ENCODE results near the gene LMBRD1.
"Not testable (repeated sequence)": the region's sequence is repeated elsewhere in the genome, so short reads cannot be mapped to it uniquely, and the experiment has no call there.

The LMBRD1 gene

GRCh38 chr6:69735027-69735426 is 61.8 kb downstream of the LMBRD1 start:
- no peak for DNase-seq (ENCODE audit: low read depth, low spot score)

- DNase-seq (ENCODE audit: low read depth, low spot score) = no peak
These were observed 64.2 kb downstream of the LMBRD1 start for GRCh38 chr6:69732640-69733039.

DNA sequence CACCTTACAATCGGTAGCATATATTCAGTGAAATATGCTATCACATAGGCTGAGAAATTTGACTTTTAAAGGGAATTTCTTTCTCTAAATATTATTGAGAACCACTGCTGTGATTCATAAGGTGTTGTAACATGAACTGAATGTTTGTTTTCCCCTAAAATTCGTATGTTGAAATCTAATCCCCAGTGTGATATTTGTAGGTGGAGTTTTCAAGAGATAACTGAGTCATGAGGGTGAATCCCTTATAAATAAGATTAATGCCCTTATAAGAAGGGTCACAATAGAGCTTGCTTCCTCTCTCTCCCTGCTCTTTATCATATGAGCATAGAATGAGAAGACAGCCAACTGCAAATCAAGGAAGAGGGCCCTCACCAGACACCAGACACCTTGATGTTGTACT is 64.8 kb downstream of the LMBRD1 start:
- DNase-seq (ENCODE audit: low read depth, low spot score) = no peak

DNA sequence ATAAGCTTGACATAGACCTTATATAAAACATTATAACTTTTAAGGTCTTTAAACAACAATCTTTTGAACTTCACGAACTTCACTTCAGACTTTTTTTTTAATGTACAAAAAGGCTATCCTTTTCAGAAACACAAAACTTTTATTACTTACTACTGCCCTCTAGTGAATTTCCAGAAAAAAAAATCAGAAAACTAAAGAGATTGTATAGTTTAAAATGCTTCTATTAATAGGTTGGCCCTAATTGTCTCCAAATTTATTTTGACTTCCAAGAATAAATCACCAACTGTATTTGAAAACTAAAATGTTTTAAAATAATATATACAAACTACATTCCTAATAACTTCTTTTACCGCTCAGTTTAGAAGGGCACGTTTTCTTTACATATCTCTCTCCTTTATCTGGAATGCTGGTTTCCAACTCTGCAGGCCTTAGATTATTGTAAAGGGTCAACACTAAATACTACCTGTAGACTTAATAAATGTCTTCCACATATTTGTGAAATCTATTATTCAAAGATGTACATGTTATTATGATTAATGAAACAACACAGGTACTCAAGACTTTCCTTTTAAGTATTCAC is 66.8 kb downstream of the LMBRD1 start:
- no peak for DNase-seq (ENCODE audit: low read depth, low spot score)

DNA sequence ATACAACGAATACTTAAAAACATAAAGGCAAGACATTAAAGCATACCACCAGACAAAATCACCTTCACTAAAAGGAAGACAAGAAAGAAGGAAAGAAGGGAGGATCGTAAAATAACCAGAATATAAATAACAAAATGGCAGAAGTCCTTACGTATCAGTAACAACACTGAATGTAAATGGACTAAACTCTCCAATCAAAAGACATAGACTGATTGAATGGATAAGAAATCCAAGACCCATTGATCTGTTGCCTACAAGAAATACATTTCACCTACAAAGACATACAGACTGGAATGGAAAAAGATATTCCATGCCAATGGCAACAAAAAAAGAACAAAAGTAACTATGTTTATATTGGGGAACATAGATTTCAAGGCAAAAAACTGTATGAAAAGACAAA is 74.1 kb downstream of the LMBRD1 start:
- DNase-seq (ENCODE audit: low read depth, low spot score) = no peak

- DNase-seq (ENCODE audit: low read depth, low spot score) = peak; percentile 2
These were observed 77.1 kb downstream of the LMBRD1 start for GRCh38 chr6:69719602-69720193.

DNA sequence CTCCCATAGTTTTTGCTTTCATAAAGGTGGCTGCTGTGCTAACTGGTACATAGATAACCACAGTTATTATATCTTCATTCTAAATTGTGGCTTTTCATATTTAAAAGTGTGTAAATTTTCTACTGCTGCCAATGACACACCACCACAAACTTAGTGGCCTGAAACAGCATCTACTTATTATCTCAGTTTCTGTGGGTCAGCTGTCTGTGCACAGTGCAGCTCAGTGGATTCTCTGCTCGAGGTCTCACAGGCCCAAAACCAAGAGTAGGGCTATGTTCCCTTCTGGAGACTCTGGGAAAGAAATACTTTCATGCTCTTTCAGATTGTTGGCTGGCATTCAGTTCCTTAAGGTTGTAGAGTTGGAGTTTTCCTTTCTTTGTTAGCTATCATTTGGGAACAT is 90.1 kb downstream of the LMBRD1 start:
- no peak for DNase-seq (ENCODE audit: low read depth, low spot score)

GRCh38 chr6:69705954-69706353 is 90.9 kb downstream of the LMBRD1 start:
- DNase-seq (ENCODE audit: low read depth, low spot score) = no peak

GRCh38 chr6:69704916-69705315 is 91.9 kb downstream of the LMBRD1 start:
- DNase-seq (ENCODE audit: low read depth, low spot score) = no peak

GRCh38 chr6:69699655-69700054 is 97.2 kb downstream of the LMBRD1 start:
- no peak for DNase-seq (ENCODE audit: low read depth, low spot score)

GRCh38 chr6:69696273-69696672 is 100.5 kb downstream of the LMBRD1 start:
- DNase-seq (ENCODE audit: low read depth, low spot score) = no peak

DNA sequence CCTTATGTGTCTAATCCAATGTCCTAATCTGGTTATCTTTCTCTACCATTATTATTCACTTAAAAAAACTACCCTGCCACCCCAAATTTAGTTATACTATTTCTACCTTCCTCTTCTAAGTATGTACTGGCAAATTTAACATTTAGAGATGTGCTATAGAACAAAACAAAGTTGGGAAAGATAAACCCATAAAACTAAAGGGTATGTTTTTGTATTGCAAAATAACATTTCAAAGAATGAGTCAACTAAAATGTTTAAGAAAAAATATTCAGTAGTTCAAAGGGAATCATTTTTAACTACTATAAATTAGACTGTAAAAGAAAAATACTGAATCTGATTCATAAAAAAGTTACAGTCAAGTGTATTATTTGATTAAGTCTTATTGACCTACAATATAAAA is 103.0 kb downstream of the LMBRD1 start:
- DNase-seq (ENCODE audit: low read depth, low spot score) = no peak

GRCh38 chr6:69690986-69691385 is 105.8 kb downstream of the LMBRD1 start:
- no peak for DNase-seq (ENCODE audit: low read depth, low spot score)

GRCh38 chr6:69680302-69680701 is 116.5 kb downstream of the LMBRD1 start:
- no peak for DNase-seq (ENCODE audit: low read depth, low spot score)

GRCh38 chr6:69673298-69673697 is 123.5 kb downstream of the LMBRD1 start:
- DNase-seq (ENCODE audit: low read depth, low spot score) = no peak

DNA sequence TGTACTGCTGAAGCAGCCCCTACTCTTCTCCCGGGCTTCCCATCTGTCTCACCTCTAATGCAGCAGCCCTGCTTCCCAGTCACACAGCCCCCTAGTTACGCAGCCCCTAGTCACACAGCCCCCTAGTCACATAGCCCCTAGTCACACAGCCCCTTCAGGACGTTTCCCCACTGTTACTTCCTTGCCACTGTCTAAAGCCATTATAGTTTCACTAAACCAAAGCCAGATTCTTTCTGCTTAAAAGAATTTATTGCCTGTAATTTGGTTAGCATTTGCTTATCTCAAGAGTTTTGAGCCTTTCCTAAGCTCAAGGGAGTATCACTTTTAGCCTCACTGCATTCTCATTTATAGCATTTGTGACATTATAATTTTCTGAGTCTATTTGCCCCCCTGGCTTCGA is 127.9 kb downstream of the LMBRD1 start:
- no peak for DNase-seq (ENCODE audit: low read depth, low spot score)

DNA sequence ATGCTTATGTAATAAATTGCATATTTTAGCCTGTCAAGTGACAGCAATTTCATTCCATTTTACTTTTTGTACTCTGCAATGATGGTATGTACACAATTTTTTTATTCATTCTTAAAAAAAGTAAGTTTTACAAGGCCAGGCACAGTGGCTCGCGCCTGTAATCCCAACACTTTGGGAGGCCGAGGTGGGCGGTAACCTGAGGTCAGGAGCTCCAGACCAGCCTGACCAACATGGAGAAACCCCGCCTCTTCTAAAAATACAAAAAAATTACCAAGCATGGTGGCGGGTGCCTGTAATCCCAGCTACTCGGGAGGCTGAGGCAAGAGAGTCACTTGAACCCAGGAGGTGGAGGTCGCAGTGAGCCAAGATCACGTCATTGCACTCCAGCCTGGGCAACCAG is 130.0 kb downstream of the LMBRD1 start:
- DNase-seq (ENCODE audit: low read depth, low spot score) = not testable (repeated sequence)

DNA sequence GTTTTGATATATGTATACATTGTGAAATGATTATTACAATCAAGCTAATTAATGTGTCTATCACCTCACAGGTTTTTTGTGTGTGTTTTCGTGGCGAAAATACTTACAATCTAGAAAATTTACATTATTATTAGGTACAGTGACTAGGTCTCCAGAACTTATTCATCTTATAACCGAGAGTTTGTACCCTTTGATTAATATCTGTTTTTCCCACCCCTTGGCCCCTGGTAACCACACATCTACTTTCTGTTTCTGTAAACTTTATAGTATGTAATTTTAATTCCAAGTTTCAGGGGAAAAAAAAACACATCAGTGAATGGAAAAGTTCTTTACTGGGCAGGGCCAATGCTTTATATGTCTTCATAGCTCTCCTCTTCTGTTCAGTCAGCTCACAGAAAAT is 131.4 kb downstream of the LMBRD1 start:
- DNase-seq (ENCODE audit: low read depth, low spot score) = no peak

DNA sequence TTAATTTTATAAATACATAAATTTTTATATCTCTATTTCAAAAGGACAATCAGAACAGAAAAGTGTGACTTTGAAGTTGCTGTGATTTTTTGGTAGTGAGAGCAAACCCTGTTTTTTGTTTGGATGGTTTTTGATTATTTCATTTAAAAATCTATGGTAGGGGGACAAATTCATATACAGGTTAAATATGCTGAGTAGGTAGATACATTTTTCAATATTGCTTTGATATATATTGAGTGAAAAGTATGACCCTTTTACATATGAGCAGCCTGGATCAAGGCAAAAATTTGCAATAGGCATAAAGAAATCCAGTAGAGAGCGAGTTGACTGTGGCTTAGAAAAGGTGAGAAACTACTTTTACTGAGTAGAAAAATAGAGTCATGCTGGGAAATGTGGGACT is 132.3 kb downstream of the LMBRD1 start:
- DNase-seq (ENCODE audit: low read depth, low spot score) = no peak

DNA sequence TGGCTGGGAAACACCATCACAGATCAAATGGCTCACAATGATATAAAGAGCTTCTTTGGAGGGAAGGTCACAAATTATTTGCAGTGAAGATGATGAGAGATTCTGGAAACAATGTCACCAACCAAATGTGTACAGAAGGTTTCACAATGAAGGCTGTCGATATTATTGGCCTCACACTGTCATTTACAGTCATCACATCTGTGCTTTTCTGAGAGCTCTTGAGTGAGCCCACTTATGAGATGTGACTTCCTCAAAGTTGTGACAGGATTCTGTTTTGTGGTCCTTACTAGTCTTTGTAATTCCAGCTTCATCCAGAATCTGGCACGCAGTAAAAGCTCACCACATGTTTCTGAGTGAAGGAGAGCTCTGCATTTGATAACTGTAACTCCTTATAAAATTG is 133.6 kb downstream of the LMBRD1 start:
- DNase-seq (ENCODE audit: low read depth, low spot score) = no peak

- DNase-seq (ENCODE audit: low read depth, low spot score) = no peak
These were observed 146.1 kb downstream of the LMBRD1 start for GRCh38 chr6:69650703-69651102.

DNA sequence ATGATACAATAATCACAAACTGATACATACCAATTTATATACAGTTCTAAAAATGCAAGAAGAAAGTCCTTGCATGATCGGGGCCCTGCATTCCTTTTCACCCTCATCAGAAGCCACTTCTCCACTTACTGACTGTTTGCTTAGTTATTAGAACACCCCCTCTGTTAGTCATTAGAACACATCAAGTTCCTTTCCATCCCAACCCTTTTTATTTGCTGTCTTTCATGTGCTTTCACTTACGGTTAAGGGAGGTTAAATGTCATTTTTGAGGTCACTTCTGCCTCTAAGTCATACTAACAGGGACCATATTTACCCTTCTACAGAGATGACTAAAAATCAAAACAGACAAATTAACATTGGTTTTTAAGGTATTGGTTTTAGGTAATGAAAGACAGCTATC is 149.1 kb downstream of the LMBRD1 start:
- no peak for DNase-seq (ENCODE audit: low read depth, low spot score)

DNA sequence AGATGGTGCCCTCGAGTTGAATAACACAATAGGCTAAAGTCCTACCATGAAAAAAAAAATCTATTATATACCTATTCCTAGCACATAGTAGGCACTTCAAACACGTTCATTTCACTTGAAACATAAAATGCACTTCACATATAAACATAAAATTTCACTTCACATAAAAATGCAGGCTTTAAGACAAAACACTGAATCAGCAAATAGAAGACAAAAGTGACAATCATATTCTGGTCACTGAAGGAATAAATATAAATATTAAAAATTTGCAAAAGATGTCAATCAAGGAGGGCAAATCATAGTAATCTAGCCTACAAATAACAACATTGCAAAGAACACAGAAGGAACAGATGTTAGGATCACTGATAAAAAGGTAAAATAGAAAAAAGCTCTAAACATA is 153.1 kb downstream of the LMBRD1 start:
- no peak for DNase-seq (ENCODE audit: low read depth, low spot score)

GRCh38 chr6:69632932-69633331 is 163.9 kb downstream of the LMBRD1 start:
- no peak for DNase-seq (ENCODE audit: low read depth, low spot score)
